Kidney (tissue), 14 donors: ENCODE data around the gene WFDC1. TPM values are rescaled to one million over a fixed set of nuclear protein-coding genes. Genes with fewer than 3 reads are reported as not detected.

ENCODE experiments used
- DNase-seq, 5 donors: peaks; one replicate each; pipeline ENCODE4 v3.0.0-alpha.2; 2013 to 2020
- FAIRE-seq: peaks from 2 replicates; lab custom pipeline; 2012; peaks lifted over from hg19 to GRCh38; lab: Jason Lieb, UNC
- H3K27ac ChIP-seq, 2 donors: one replicate each; pipeline ENCODE4 v1.7.0; 2013; ENCODE audit warnings: low read depth in 2 of 2, low read length in 2 of 2, inconsistent platforms in 1 of 2
- H3K27me3 ChIP-seq: one replicate; pipeline ENCODE4 v1.7.1; 2013; ENCODE audit warnings: low read length, inconsistent platforms; ENCODE audit not compliant: control insufficient read depth, insufficient read depth
- H3K36me3 ChIP-seq, 3 donors: one replicate each; pipeline versions ENCODE4 v1.7.0 to v1.7.1; 2013; ENCODE audit warnings: low read length in 3 of 3, control low read depth in 1 of 3, inconsistent platforms in 1 of 3; ENCODE audit not compliant: insufficient read depth in 3 of 3, control insufficient read depth in 2 of 3
- H3K4me1 ChIP-seq, 3 donors: one replicate each; pipeline versions ENCODE4 v1.7.0 to v1.7.1; 2013; ENCODE audit warnings: low read length in 3 of 3, inconsistent platforms in 1 of 3, low read depth in 1 of 3; ENCODE audit not compliant: control insufficient read depth in 2 of 3, insufficient read depth in 2 of 3
- H3K4me3 ChIP-seq, 3 donors: one replicate each; pipeline versions ENCODE4 v1.7.0 to v1.8.1; 2013; ENCODE audit warnings: low read length in 3 of 3, control low read depth in 1 of 3, inconsistent platforms in 1 of 3
- H3K9ac ChIP-seq, 3 donors: one replicate each; pipeline versions ENCODE4 v1.7.0 to v1.7.1; 2013; ENCODE audit warnings: low read length in 3 of 3, control low read depth in 1 of 3, inconsistent platforms in 1 of 3
- H3K9me3 ChIP-seq, 3 donors: one replicate each; pipeline versions ENCODE4 v1.7.0 to v1.7.1; 2013; ENCODE audit warnings: low read length in 3 of 3, control low read depth in 1 of 3, inconsistent platforms in 1 of 3; ENCODE audit not compliant: control insufficient read depth in 2 of 3, insufficient read depth in 1 of 3
- intact Hi-C: fragments of 100-400 bp; cut with DNase I; formaldehyde crosslinking; loops from one replicate; pipeline ENCODE4 v1.11.1; 2022
- polyA plus RNA-seq: library from polyadenylated mRNA; stranded (reverse); fragments of 350-450 nt; fragmentation: Illumina TruSeq; extraction: RNeasy Lipid Tissue Mini Kit (QIAGEN cat#74804); gene quantifications from one replicate; pipeline ENCODE4 v1.2.3, GENCODE V29; 2014; ENCODE audit warnings: low read depth, low replicate concordance; ENCODE audit not compliant: insufficient read depth
- total RNA-seq: library from RNA; stranded (reverse); fragmentation: NEBNext Ultra II Directional; extraction: Animal tissue kit (Norgen Biotek cat#: 25700); gene quantifications from one replicate; pipeline ENCODE4 v1.2.1, GENCODE V29; 2021
- TF ChIP-seq, protein P1 (sequence below): IDR thresholded peaks from 3 replicates; pipeline ENCODE4 v1.5.1; 2012; ENCODE audit warnings: mild to moderate bottlenecking, moderate library complexity, borderline replicate concordance; ENCODE audit not compliant: insufficient read depth; ENCODE audit errors: extremely low read depth
- donor health status: control.
- donor health status: control.
- donor health status: control.
- donor health status: control.
- donor health status: control.
- donor health status: DM: yes; HTN: yes; CAD: no.
- donor health status: Normal renal cell carcinoma (clear cell type).

WFDC1 gene
- total and polyA plus RNA-seq, 2 donors from 2014 or later = 11.1 to 34.8 TPM

GRCh38 chr16:84371553-84371865 lies 76.8 kb downstream of the WFDC1 start:
- H3K27me3 ChIP-seq = peaks cover 11% of the 10 kb centered on the region
- no peak for FAIRE-seq

GRCh38 chr16:84373907-84374489 lies 79.3 kb downstream of the WFDC1 start:
- Histone ChIP-seq H3K4me1 (no peaks in the 10 kb centered on the region), H3K4me3 (no peak overlapping the region), H3K36me3 (no peaks in the 10 kb centered on the region), H3K9me3 (no peaks in the 10 kb centered on the region), H3K27ac (no peak overlapping the region), H3K9ac (no peak overlapping the region), H3K27me3 (peaks cover 2% of the 10 kb centered on the region)
- TF ChIP-seq, protein P1, sequence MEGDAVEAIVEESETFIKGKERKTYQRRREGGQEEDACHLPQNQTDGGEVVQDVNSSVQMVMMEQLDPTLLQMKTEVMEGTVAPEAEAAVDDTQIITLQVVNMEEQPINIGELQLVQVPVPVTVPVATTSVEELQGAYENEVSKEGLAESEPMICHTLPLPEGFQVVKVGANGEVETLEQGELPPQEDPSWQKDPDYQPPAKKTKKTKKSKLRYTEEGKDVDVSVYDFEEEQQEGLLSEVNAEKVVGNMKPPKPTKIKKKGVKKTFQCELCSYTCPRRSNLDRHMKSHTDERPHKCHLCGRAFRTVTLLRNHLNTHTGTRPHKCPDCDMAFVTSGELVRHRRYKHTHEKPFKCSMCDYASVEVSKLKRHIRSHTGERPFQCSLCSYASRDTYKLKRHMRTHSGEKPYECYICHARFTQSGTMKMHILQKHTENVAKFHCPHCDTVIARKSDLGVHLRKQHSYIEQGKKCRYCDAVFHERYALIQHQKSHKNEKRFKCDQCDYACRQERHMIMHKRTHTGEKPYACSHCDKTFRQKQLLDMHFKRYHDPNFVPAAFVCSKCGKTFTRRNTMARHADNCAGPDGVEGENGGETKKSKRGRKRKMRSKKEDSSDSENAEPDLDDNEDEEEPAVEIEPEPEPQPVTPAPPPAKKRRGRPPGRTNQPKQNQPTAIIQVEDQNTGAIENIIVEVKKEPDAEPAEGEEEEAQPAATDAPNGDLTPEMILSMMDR = no peak
- DNase-seq (no peak), FAIRE-seq (no peak)
- intact Hi-C loops = no loop called here

More at GRCh38 chr16:84371553-84371865, 76.8 kb downstream of the WFDC1 start:
- H3K36me3 ChIP-seq = no peaks in the 10 kb centered on the region
- no peaks in the 10 kb centered on the region for H3K4me1 ChIP-seq
- no peak for DNase-seq
- no peaks in the 10 kb centered on the region for H3K9me3 ChIP-seq
- no peak overlapping the region for H3K9ac ChIP-seq
- TF ChIP-seq, protein P1 = no peak
- H3K4me3 ChIP-seq = no peak overlapping the region
- intact Hi-C loops = no loop called here
- H3K27ac ChIP-seq = no peak overlapping the region

DNA sequence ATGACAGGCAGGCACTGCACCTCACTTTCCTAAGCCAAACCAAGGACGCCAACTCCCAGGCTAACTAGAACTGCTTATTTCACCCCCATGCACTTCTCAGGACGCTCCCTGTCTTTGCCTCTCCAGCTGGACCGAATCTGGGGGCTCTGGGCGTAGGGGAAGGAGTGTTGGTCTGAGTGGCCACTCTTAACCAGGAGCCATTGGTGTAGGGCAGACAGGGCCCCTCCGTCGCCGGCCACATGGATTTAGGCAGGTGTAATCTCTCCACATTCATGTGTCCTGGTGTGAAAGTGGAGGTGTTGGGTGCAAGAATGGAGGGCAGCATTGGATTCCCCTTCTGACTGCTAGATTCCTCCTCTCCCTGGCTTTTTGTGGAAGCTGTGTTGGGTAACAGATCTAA lies 83.4 kb downstream of the WFDC1 start:
- DNase-seq (peak in 1 of 5 donors; percentile 22), FAIRE-seq (no peak)
- Histone ChIP-seq H3K9me3 (no peaks in the 10 kb centered on the region), H3K4me3 (no peak overlapping the region), H3K4me1 (peaks cover 0 to 2% (median 0%) of the 10 kb centered on the region in 3 donors), H3K36me3 (no peaks in the 10 kb centered on the region), H3K27me3 (no peaks in the 10 kb centered on the region), H3K27ac (no peak overlapping the region), H3K9ac (no peak overlapping the region)
- TF ChIP-seq, protein P1 = no peak
- intact Hi-C loops = no loop called here

- peak in 1 of 5 donors; percentile 28 for DNase-seq
- H3K9me3 ChIP-seq = no peaks in the 10 kb centered on the region
Observed at GRCh38 chr16:84378567-84378966, 83.9 kb downstream of the WFDC1 start.

More at GRCh38 chr16:84378567-84378966, 83.9 kb downstream of the WFDC1 start:
- Histone ChIP-seq H3K36me3 (no peaks in the 10 kb centered on the region), H3K9ac (no peak overlapping the region), H3K4me1 (peaks cover 0 to 2% (median 0%) of the 10 kb centered on the region in 3 donors), H3K27me3 (no peaks in the 10 kb centered on the region), H3K27ac (no peak overlapping the region), H3K4me3 (no peak overlapping the region)
- intact Hi-C loops = no loop called here
- TF ChIP-seq, protein P1 = no peak
- no peak for FAIRE-seq
